Measurements from ENCODE around the gene RNF157. TPM values are rescaled to one million over a fixed set of nuclear protein-coding genes. Genes with fewer than 3 reads are reported as not detected.

The RNF157 gene
- total and polyA plus RNA-seq, 9 of the 15 experiments (the other 6 are each of a cell fraction or from before 2014, with no cell fraction given), result 8.1 to 31.7 (median 20.8) TPM

GRCh38 chr17:76200354-76200753, 39.9 kb downstream of the RNF157 start:
- H3K9me1 ChIP-seq (ENCODE audit: control insufficient read depth, insufficient read depth, low read length), result no peaks in the 10 kb centered on the region
- no peak overlapping the region for H3K4me3 ChIP-seq
- peaks cover 39% of the 10 kb centered on the region; the same call in 2 of the 3 replicates for H3K36me3 ChIP-seq (ENCODE audit: control insufficient read depth, insufficient read depth, low read length)
- 74% methylated on average over 4 of the region's 4 CpGs for WGBS (ENCODE audit: insufficient coverage, low coverage, missing lambda C conversion rate)
- peaks cover 18 to 31% of the 10 kb centered on the region in 2 experiments; a peak in 4 of 5 replicates for H3K4me1 ChIP-seq (replicated peaks in 1 of 2; ENCODE audit: control insufficient read depth in 2 of 2, insufficient read depth in 2 of 2, low read length in 2 of 2)
- H3K9me3 ChIP-seq (replicated peaks; ENCODE audit: control insufficient read depth, insufficient read depth, low read depth, low read length), result no peaks in the 10 kb centered on the region
- no peak overlapping the region for H3K9ac ChIP-seq (ENCODE audit: insufficient read depth in 1 of 2, low read depth in 2 of 2, low read length in 2 of 2)
- H2AFZ ChIP-seq (ENCODE audit: low read depth, low read length), result no peak overlapping the region
- in situ Hi-C loops (cut with MboI), result no loop called here
- no peak overlapping the region for H3K4me2 ChIP-seq (ENCODE audit: insufficient read depth, low read length)
- no peaks in the 10 kb centered on the region for H4K20me1 ChIP-seq (replicated peaks; ENCODE audit: control insufficient read depth, insufficient read depth, low read length)
- intact Hi-C loops (cut with micrococcal nuclease), result no loop called here
- ATAC-seq (no peak), FAIRE-seq (no peak), DNase-seq (ENCODE audit: extremely low read depth in 1 of 4, low spot score in 3 of 4) (no peak)
- ChIA-PET CTCF (ENCODE audit: low intra/inter-chr PET ratio) (no interaction called here), POLR2A (no interaction called here)
- H3K27me3 ChIP-seq (ENCODE audit: control insufficient read depth in 2 of 2, insufficient read depth in 2 of 2, low read length in 2 of 2), result no peaks in the 10 kb centered on the region
- BruUV-seq (replicated peaks), result no TSS peak
- H3K79me2 ChIP-seq (ENCODE audit: control insufficient read depth, insufficient read depth, low read length), result peaks cover 8% of the 10 kb centered on the region; the same call in 2 of the 3 replicates
- TF ChIP-seq VEZF1 (CRISPR knock-in tag; IDR thresholded peaks at IDR 0.05) (no peak), KLF16 (IDR thresholded peaks at IDR 0.05) (no peak), E2F6 (IDR thresholded peaks at IDR 0.05; ENCODE audit: borderline replicate concordance in 1 of 2, extremely low read depth in 1 of 2, insufficient read depth in 1 of 2, insufficient read length in 1 of 2, low read depth in 1 of 2, low read length in 1 of 2, poor library complexity in 1 of 2, severe bottlenecking in 1 of 2) (no peak), HDAC3 (IDR thresholded peaks at IDR 0.05; ENCODE audit: borderline replicate concordance, partially characterized antibody) (no peak)
- no peak overlapping the region for H3K27ac ChIP-seq (ENCODE audit: extremely low read depth, low read depth, low read length)
